ENCODE results near the gene SLC6A17. TPM values are rescaled to one million over a fixed set of nuclear protein-coding genes. Genes with fewer than 3 reads are reported as not detected.

The SLC6A17 gene
- total RNA-seq, 1 experiment from 2014 or later: 0.17 TPM

- H4K91ac ChIP-seq (ENCODE audit: insufficient read length, low read depth, low read length): no peak overlapping the region
- DNase-seq: no peak
- H3K4me1 Mint-ChIP-seq: peaks cover 8 to 11% of the 10 kb centered on the region in 2 experiments
- H3K23me2 ChIP-seq (ENCODE audit: insufficient read length, low read depth, low read length, poor library complexity, severe bottlenecking): no peaks in the 10 kb centered on the region
- H3K9me3 Mint-ChIP-seq: no peaks in the 10 kb centered on the region
- no peak overlapping the region for H2BK15ac ChIP-seq (ENCODE audit: low read depth, low read length)
- no peak overlapping the region for H4K5ac ChIP-seq (ENCODE audit: insufficient read length, low read depth, low read length)
- H3K23ac ChIP-seq (ENCODE audit: insufficient read length, low read depth, low read length): no peak overlapping the region
- no peak overlapping the region for H3K27ac ChIP-seq (ENCODE audit: insufficient read length, low read depth, low read length)
- H3K4ac ChIP-seq (ENCODE audit: low read depth, low read length): no peak overlapping the region
- no peaks in the 10 kb centered on the region for H3K9me3 ChIP-seq (ENCODE audit: control insufficient read depth, low read depth, low read length)
- H2BK5ac ChIP-seq (ENCODE audit: insufficient read length, low read length): no peak overlapping the region
- H4K20me1 ChIP-seq (ENCODE audit: control insufficient read depth, insufficient read depth, insufficient read length): no peaks in the 10 kb centered on the region
- H3K79me2 ChIP-seq (ENCODE audit: insufficient read depth, low read length): no peaks in the 10 kb centered on the region
- no peak overlapping the region for H3K4me3 Mint-ChIP-seq
- H3K4me2 ChIP-seq (ENCODE audit: insufficient read depth, insufficient read length, low read length): no peak overlapping the region
- H3T11ph ChIP-seq (ENCODE audit: low read length): no peak overlapping the region
- no peak overlapping the region for H3K56ac ChIP-seq (ENCODE audit: insufficient read length, low read depth, low read length)
- no peak overlapping the region for H2BK12ac ChIP-seq (ENCODE audit: insufficient read length, low read depth, low read length)
- H2AFZ ChIP-seq (ENCODE audit: low read length): no peak overlapping the region
- H3K14ac ChIP-seq (ENCODE audit: insufficient read depth, low read length): no peak overlapping the region
- H3K9ac ChIP-seq (ENCODE audit: extremely low read depth, insufficient read length, low read length): no peak overlapping the region
- H3K4me1 ChIP-seq (ENCODE audit: insufficient read depth, low read length): no peaks in the 10 kb centered on the region
- H3K36me3 Mint-ChIP-seq (ENCODE audit: insufficient read depth in 1 of 3, low read depth in 3 of 3): no peaks in the 10 kb centered on the region
- no peak overlapping the region for H2BK120ac ChIP-seq (ENCODE audit: low read depth, low read length, poor library complexity, severe bottlenecking)
- H3K27me3 ChIP-seq (ENCODE audit: insufficient read depth, low read length): no peaks in the 10 kb centered on the region
- H3K27me3 Mint-ChIP-seq (ENCODE audit: low read depth): no peaks in the 10 kb centered on the region; the same call in 1 of the 2 replicates
- no peak overlapping the region for H2BK20ac ChIP-seq (ENCODE audit: low read depth, low read length, poor library complexity, severe bottlenecking)
- no CpG with 5 or more reads among the region's 23 CpGs for WGBS (ENCODE audit: extremely low coverage, insufficient read length, low lambda C conversion rate)
- H4K8ac ChIP-seq (replicated peaks; ENCODE audit: insufficient read length, low read depth, low read length): no peak overlapping the region
- H3K27ac Mint-ChIP-seq: no peak overlapping the region
- no peaks in the 10 kb centered on the region for H3K79me1 ChIP-seq (ENCODE audit: insufficient read depth, low read depth, low read length, poor library complexity, severe bottlenecking)
- TF ChIP-seq, protein P1, sequence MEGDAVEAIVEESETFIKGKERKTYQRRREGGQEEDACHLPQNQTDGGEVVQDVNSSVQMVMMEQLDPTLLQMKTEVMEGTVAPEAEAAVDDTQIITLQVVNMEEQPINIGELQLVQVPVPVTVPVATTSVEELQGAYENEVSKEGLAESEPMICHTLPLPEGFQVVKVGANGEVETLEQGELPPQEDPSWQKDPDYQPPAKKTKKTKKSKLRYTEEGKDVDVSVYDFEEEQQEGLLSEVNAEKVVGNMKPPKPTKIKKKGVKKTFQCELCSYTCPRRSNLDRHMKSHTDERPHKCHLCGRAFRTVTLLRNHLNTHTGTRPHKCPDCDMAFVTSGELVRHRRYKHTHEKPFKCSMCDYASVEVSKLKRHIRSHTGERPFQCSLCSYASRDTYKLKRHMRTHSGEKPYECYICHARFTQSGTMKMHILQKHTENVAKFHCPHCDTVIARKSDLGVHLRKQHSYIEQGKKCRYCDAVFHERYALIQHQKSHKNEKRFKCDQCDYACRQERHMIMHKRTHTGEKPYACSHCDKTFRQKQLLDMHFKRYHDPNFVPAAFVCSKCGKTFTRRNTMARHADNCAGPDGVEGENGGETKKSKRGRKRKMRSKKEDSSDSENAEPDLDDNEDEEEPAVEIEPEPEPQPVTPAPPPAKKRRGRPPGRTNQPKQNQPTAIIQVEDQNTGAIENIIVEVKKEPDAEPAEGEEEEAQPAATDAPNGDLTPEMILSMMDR (conservative IDR thresholded peaks at IDR 0.05): no peak
- H3K18ac ChIP-seq (ENCODE audit: insufficient read length, low read depth, low read length): no peak overlapping the region
- no peak overlapping the region for H2AK5ac ChIP-seq (ENCODE audit: insufficient read length, low read length)
Measured at GRCh38 chr1:110197905-110198629, 47.8 kb downstream of the SLC6A17 start.

Data from H9 (cell line).